OCI-LY3 (cell line): ENCODE results near the gene STX4.

ENCODE experiments used
- H2AFZ ChIP-seq: fragments of 200-600, 300-600 bp; shearing (Covaris generic); 2 replicates; pipeline ENCODE4 v1.6.0; 2014; ENCODE audit warnings: antibody characterized with exemption, low read depth, low read length
- H3K27ac ChIP-seq: fragments of 200-600, 300-600 bp; sonication (generic); 2 replicates; pipeline ENCODE4 v1.5.1; 2014; ENCODE audit warnings: mild to moderate bottlenecking, low read length, moderate library complexity, mixed read lengths
- H3K27me3 ChIP-seq: fragments of 200-600, 300-600 bp; sonication (generic); 2 replicates; pipeline ENCODE4 v1.6.1; 2014; ENCODE audit warnings: low read depth, low read length, mixed read lengths
- H3K36me3 ChIP-seq: fragments of 200-600, 300-600 bp; sonication (generic); replicated peaks from 2 replicates; pipeline ENCODE3; 2014; ENCODE audit warnings: low read depth, low read length, mixed read lengths
- H3K4me1 ChIP-seq: fragments of 300-600, 200-600 bp; sonication (generic); 2 replicates; pipeline ENCODE4 v1.6.1; 2014; ENCODE audit warnings: low read length, mixed read lengths
- H3K4me2 ChIP-seq: fragments of 200-600, 300-600 bp; sonication (generic); 2 replicates; pipeline ENCODE4 v1.6.1; 2014; ENCODE audit warnings: low read length, mixed read lengths
- H3K4me3 ChIP-seq: fragments of 300-600, 200-600 bp; sonication (generic); 2 replicates; pipeline ENCODE4 v1.5.1; 2014; ENCODE audit warnings: antibody characterized with exemption, mild to moderate bottlenecking, low read length, moderate library complexity
- H3K79me2 ChIP-seq: fragments of 300-600, 200-600 bp; shearing (Covaris generic); 2 replicates; pipeline ENCODE4 v1.6.1; 2014; ENCODE audit warnings: mild to moderate bottlenecking, low read length, mixed read lengths
- H3K9ac ChIP-seq: fragments of 300-600, 200-600 bp; shearing (Covaris generic); 2 replicates; pipeline ENCODE4 v1.6.0; 2014; ENCODE audit warnings: mild to moderate bottlenecking, low read length, moderate library complexity
- H3K9me3 ChIP-seq: fragments of 200-600, 300-600 bp; shearing (Covaris generic); 2 replicates; pipeline ENCODE4 v1.6.1; 2014; ENCODE audit warnings: low read length, mixed read lengths; ENCODE audit not compliant: insufficient read depth
- H4K20me1 ChIP-seq: fragments of 200-600, 300-600 bp; sonication (generic); 2 replicates; pipeline ENCODE4 v1.6.1; 2016; ENCODE audit warnings: low read length, mixed read lengths; ENCODE audit not compliant: insufficient read depth
- CTCF ChIP-seq: fragments of 200-600, 300-600 bp; sonication (generic); IDR thresholded peaks from 2 replicates; pipeline ENCODE4 v1.5.1; 2014; ENCODE audit warnings: antibody characterized with exemption, low read length, low read depth
- EZH2phosphoT487 ChIP-seq: fragments of 200-600 bp; shearing (Covaris generic); IDR thresholded peaks from 2 replicates; pipeline ENCODE4 v1.6.1; 2018; ENCODE audit warnings: antibody characterized with exemption, mixed run types, low read depth

STX4 gene

GRCh38 chr16:30985401-30986128 lies 47.8 kb upstream of the STX4 start:
- Histone ChIP-seq H3K4me3 (no peak overlapping the region), H2AFZ (no peak overlapping the region), H3K27me3 (no peaks in the 10 kb centered on the region), H3K4me1 (peaks cover 8% of the 10 kb centered on the region), H3K9ac (no peak overlapping the region), H4K20me1 (no peaks in the 10 kb centered on the region), H3K4me2 (no peak overlapping the region), H3K27ac (no peak overlapping the region), H3K36me3 (peaks cover 11% of the 10 kb centered on the region), H3K9me3 (no peaks in the 10 kb centered on the region), H3K79me2 (no peaks in the 10 kb centered on the region)
- TF ChIP-seq CTCF (no peak), EZH2phosphoT487 (no peak)

- Histone ChIP-seq H3K4me3 (no peak overlapping the region), H3K9ac (no peak overlapping the region), H3K4me1 (peaks cover 8% of the 10 kb centered on the region), H4K20me1 (no peaks in the 10 kb centered on the region), H3K36me3 (peaks cover 7% of the 10 kb centered on the region), H3K27ac (no peak overlapping the region), H2AFZ (no peak overlapping the region), H3K9me3 (no peaks in the 10 kb centered on the region), H3K27me3 (no peaks in the 10 kb centered on the region), H3K79me2 (no peaks in the 10 kb centered on the region), H3K4me2 (no peak overlapping the region)
- no peak for TF ChIP-seq EZH2phosphoT487
- TF ChIP-seq CTCF, result no peak
These were observed 47.0 kb upstream of the STX4 start for GRCh38 chr16:30986129-30986991.

- Histone ChIP-seq H3K27me3 (no peaks in the 10 kb centered on the region), H3K4me3 (no peak overlapping the region), H3K27ac (no peak overlapping the region), H3K4me1 (peaks cover 9% of the 10 kb centered on the region), H3K9me3 (no peaks in the 10 kb centered on the region), H4K20me1 (no peaks in the 10 kb centered on the region), H3K4me2 (no peak overlapping the region), H3K79me2 (no peaks in the 10 kb centered on the region), H3K36me3 (peaks cover 7% of the 10 kb centered on the region), H2AFZ (no peak overlapping the region), H3K9ac (no peak overlapping the region)
- TF ChIP-seq EZH2phosphoT487, result no peak
These were observed 45.7 kb upstream of the STX4 start for GRCh38 chr16:30987581-30988190.

GRCh38 chr16:30989469-30990047 lies 43.8 kb upstream of the STX4 start:
- Histone ChIP-seq H3K27me3 (no peaks in the 10 kb centered on the region), H3K4me3 (no peak overlapping the region), H3K79me2 (no peaks in the 10 kb centered on the region), H3K9ac (no peak overlapping the region), H3K36me3 (no peaks in the 10 kb centered on the region), H4K20me1 (no peaks in the 10 kb centered on the region), H3K4me1 (peaks cover 16% of the 10 kb centered on the region), H3K4me2 (no peak overlapping the region), H2AFZ (no peak overlapping the region), H3K27ac (no peak overlapping the region), H3K9me3 (no peaks in the 10 kb centered on the region)
- no peak for TF ChIP-seq CTCF
- no peak for TF ChIP-seq EZH2phosphoT487
